Measurements from ENCODE around the gene MAEA. TPM values are rescaled to one million over a fixed set of nuclear protein-coding genes. Genes with fewer than 3 reads are reported as not detected.
"Not testable (repeated sequence)": the region's sequence is repeated elsewhere in the genome, so short reads cannot be mapped to it uniquely, and the experiment has no call there.

MAEA gene
- polyA plus RNA-seq, 4 donors = 60.1 to 79.2 (median 65.7) TPM

- no peak for DNase-seq (ENCODE audit: low read depth in 4 of 4, low spot score in 3 of 4)
These were observed 73.8 kb downstream of the MAEA start for GRCh38 chr4:1363513-1363912.

DNA sequence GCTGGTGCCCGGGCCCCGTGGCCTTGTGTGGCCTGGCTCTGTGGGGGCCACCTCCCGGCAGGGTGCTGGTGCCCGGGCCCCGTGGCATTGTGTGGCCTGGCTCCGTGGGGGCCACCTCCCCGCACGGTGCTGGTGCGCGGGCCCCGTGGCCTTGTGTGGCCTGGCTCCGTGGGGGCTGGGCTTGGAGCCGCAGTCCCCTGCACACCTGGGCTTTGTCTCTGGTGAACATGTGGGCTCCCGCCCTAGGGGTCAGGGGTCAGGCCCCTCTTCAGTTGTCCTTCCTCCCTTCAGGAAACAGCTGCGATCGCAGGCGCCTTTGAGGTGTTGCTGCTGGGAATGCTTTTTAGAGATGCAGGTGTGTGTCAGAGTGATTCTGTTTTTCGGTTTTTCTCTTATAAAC is 74.5 kb downstream of the MAEA start:
- DNase-seq (ENCODE audit: low read depth in 4 of 4, low spot score in 3 of 4) = no peak

DNA sequence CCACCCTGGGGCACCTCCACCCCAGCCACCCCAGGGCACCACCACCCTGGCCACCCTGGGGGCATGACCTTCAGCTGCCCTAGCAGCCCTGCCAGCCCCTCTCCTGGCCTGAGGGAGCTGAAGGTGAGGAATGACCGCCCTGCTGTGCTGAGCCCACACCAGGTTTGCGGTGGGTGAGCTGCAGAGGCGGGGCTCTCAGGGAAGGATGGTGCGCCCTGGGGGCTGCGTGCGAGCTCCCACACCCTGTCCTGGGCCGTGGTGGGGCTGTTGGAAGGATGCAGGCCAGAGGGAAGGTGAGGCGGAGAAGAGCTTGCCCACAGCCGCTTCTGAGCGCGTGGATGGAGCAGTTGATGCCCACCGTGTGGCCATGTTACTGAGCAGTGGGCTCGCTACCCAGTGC is 75.1 kb downstream of the MAEA start:
- no peak for DNase-seq (ENCODE audit: low read depth in 4 of 4, low spot score in 3 of 4)

GRCh38 chr4:1365271-1366178 is 75.8 kb downstream of the MAEA start:
- no peak for DNase-seq (ENCODE audit: low read depth in 4 of 4, low spot score in 3 of 4)

DNA sequence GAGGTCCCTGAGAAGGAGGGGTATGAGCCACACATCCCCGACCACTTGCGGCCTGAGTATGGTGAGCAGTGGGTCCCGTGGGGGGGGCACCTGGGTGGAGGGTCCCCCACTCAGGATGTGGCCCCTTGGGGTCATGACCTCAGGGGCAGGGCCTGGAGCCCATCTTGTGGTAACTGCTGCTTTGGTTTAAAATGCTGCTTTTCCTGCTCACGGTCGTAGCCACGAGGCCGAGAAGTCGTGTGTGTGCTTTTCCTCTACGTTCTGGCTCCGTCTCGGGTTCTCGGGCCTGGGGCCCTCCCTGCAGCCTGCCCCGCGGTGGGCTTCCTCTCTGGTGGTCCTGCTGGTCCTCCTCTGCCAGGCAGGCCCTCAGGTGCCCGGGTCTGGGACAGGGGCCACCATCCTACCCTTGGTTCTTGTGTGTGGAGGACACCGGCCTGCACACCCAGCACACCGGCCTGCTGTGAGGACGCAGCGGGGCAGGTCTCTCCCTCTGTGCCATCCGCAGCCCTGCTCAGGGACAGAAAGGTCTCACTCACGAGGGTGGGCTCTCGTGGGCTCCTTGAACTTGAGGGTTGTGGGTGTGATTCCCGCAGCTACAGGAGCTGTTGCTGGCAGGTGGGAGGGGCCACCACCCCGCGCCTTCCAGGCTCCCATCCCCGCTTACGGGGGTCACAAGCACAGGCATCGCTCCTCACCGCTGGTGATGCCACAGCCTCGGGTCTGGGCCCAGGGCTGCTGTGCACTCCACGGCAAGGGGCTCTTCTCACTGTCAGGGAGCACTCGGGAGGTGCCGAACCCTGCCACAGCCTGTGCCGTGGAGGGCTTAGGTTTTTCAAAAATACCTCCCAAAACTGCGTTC is 76.9 kb downstream of the MAEA start:
- no peak for DNase-seq (ENCODE audit: low read depth in 4 of 4, low spot score in 3 of 4)

- no peak for DNase-seq (ENCODE audit: low read depth in 4 of 4, low spot score in 3 of 4)
These were observed 77.7 kb downstream of the MAEA start for GRCh38 chr4:1367230-1367935.

DNA sequence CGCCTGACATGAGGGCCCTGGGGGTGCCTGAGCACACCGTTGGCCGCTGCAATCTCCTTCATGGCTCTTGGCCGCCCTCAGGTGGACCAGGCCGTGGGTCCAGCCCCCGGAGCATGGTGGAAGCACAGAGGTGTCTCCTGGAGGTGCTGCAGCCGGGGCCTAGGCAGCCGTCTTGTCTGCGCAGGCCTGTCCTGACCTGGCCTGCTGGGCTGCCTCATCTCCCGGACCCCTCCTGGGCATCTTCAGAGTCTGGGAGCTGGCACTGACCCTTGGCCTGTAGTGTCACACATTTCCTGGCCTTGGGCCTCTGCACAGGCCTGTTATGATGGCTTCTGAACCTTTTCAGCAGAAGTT is 78.2 kb downstream of the MAEA start:
- no peak for DNase-seq (ENCODE audit: low read depth in 4 of 4, low spot score in 3 of 4)

- DNase-seq (ENCODE audit: low read depth in 4 of 4, low spot score in 3 of 4) = no peak
These were observed 78.9 kb downstream of the MAEA start for GRCh38 chr4:1368421-1369090.

- DNase-seq (ENCODE audit: low read depth in 4 of 4, low spot score in 3 of 4) = no peak
These were observed 79.4 kb downstream of the MAEA start for GRCh38 chr4:1369091-1369450.

DNA sequence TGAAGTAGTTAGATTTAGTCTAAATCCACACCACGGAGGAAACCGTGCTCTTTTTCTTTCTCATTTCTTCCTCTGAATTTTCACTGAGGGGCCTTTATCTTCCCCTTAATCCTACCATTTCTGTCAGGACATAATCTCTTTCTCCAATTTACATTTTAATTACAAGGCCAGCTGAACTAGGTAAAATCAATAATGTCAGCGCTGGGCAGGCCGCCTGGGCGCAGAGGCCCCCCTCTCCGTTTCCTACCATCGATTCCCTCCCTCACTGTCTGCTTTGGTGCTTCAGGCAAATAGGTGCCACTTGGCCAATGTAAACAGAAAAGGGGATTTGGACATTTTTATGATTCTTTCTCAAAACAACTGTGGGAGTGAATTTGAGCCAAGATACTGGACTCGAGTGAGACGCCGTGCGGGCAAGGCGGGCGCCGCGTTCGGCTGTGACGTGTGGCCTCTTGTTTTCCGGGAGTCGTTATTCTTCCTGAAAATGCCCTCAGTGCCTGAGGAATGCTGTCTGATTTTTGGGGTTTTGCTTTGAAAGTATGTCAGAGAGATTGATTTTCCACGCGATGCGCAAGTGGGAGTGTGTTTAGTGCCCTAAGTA is 79.9 kb downstream of the MAEA start:
- DNase-seq (ENCODE audit: low read depth in 4 of 4, low spot score in 3 of 4) = no peak

DNA sequence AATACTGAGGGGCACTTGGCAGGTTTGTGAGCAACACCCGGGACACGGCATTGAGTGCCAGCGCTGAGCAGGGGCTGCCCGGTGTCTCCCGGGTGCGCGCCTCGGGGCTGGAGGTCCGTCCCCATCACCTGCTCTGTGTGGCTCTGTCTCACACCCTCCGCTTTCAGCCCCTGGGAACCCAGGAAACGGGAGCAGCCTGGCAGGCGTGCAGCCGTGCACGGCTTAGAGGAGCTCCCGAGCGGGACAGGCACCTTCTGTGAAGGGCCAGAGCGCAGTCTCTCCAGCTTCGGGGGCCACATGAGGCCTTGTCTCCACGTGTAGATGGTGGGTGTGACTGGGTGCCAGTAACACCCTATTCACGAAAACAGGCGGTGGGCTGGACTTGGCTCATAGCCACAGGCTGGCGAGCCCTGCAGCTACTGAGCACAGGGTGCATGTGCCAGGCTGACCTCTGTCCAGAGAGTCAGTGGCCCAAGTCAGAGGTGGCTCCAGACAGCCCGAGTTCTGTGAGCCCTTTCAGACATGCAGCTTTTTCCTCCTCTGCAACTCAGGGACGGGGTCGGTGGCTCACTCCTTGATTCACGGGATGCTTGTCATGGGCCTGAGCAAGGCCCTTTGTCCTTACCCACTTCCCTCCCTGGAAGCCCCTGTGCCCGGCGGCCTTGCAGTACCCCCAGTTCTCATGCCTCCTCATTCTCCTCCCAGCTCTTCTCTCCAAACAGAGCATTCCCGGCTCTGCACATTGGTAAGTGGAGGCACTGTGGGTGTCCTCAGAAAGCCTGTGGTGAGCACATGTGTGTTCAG is 80.8 kb downstream of the MAEA start:
- DNase-seq (ENCODE audit: low read depth in 4 of 4, low spot score in 3 of 4) = no peak

- no peak for DNase-seq (ENCODE audit: low read depth in 4 of 4, low spot score in 3 of 4)
These were observed 81.8 kb downstream of the MAEA start for GRCh38 chr4:1371176-1372165.

- DNase-seq (ENCODE audit: low read depth in 4 of 4, low spot score in 3 of 4) = not testable (repeated sequence)
These were observed 82.9 kb downstream of the MAEA start for GRCh38 chr4:1372576-1372975.

DNA sequence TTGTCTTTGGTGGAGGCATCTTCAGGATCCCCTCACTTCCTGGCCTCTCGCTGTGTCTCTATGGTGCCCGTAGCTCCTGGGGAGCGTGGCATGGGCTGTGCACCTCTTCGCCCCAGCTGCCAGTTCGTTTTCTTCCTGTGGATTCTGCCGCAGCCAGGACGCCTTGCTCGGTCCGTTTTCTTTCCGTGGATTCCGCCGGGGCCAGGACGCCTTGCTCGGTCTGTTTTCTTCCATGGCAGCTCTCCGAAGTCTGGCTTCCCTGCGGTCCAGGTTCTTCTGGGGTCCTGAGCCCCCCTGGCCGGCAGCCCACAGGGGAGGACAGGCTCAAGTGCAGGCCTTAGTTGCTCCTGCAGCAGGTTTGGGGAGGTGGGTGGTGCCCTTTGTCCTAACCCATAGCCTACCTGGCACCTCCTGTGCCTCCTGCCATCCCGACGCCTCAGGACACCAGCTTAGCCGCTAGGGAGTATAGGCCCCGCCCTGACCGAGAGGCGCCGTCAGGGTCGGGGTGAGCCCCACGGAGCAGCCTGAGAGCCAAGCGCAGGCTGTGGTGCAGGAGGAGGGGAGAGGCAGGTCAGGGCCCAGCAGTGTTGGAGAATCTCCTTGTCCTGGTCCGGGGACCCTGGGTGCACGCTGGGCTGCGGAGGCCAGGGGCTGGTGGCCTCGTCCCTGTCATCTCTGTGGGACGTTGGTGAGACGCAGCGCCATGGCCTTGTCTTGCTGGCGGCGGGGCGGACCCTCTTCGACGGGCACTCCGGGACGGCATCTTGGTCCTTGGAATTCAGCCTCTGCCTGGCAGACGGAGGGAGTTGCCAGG is 84.4 kb downstream of the MAEA start:
- DNase-seq (ENCODE audit: low read depth in 4 of 4, low spot score in 3 of 4) = no peak

DNA sequence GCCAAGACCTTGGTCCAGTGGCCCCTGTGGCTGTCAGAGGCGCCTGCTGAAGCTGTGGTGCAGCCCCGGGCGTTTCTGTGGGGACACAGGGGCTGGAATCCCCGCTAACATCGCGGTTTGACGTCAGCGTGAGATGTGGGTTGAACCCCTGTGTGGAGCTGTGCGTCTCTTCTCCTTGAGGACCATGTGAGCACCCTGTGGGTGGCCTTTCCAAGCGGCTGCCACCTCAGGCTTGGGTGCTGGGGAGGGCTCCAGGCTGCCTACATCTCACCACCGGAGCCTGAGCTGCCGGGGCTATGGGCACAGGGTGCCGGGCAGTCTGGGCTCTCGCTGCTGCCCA is 85.0 kb downstream of the MAEA start:
- no peak for DNase-seq (ENCODE audit: low read depth in 4 of 4, low spot score in 3 of 4)

DNA sequence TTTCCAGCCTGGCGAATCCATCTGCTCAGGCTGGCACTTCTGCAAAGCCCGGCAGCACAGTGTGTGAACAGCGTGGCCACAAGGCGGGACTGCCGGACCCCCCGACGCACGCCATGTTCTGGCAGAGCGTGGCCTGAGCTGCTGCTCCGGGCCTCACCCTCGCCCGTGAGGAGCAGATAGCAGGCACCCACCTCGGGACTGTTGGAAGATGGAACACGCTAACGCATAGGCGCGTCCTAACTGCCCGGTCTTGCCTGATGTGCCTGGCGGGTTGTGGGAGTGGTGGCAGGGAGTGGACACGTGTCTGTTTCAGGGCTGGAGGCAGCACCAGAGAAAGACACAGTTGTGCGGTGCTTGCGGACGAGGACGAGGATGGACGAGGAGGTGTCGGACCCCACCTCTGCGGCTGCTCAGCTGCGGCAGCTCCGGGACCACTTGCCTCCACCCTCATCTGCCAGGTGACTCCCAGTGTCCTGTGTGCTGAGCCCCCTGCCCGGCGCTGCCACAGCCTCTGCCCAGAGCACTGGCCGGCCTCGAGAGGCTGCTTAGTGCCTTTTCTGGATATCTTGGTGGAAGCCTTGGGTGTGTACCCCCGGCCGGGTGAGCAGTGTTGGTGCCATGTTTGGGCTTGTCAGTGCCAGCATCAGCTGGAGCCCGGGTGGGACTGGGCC is 85.5 kb downstream of the MAEA start:
- DNase-seq (ENCODE audit: low read depth in 4 of 4, low spot score in 3 of 4) = no peak

DNA sequence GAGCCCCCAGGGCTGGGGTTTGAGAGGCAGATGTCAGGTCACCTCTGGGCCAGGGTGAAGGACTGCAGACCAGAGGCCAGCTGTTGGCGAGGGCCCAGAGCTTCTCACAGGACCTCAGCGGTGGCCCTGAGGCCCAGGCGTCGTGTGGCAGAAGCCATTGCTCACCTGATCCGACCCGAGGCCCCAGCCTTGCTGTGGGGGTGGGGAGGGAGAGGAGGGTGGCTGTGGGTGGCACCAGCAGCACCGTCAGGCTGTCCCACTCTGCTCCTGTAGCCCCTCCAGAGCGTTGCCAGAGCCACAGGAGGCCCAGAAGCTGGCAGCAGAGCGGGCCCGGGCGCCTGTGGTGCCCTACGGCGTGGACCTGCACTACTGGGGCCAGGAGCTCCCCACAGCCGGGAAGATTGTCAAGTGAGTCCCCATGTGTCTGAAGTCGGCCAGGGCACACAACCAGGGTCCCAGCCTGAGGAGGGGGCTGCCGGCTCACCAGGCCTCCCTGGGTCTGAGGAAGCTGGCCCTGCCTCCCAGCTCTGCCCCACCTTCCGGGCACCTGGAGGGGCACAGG is 86.2 kb downstream of the MAEA start:
- DNase-seq (ENCODE audit: low read depth in 4 of 4, low spot score in 3 of 4) = no peak
